HEK293T (cell line): ENCODE data around the gene TNFAIP2.

Source experiments
- CTCF ChIA-PET: fragments of 350-600 bp; formaldehyde crosslinking; extraction: SDS; loops from one replicate; lab custom pipeline; 2021; ENCODE audit warnings: antibody characterized with exemption, inconsistent platforms; lab: Yijun Ruan, JAX
- POLR2A ChIA-PET: fragments of 350-600 bp; formaldehyde crosslinking; extraction: SDS; loops from one replicate; lab custom pipeline; 2020; ENCODE audit warnings: antibody characterized with exemption, inconsistent platforms; lab: Yijun Ruan, JAX
- DNase-seq: peaks from one replicate; pipeline ENCODE4 v3.0.0; 2012; ENCODE audit warnings: mixed read lengths; ENCODE audit errors: extremely low spot score
- ARNT ChIP-seq: fragments of 450-650 bp; IDR thresholded peaks from 2 replicates; pipeline ENCODE4 v1.6.1; 2017; ENCODE audit warnings: mild to moderate bottlenecking
- BHLHE40 ChIP-seq: fragments of 450-650 bp; IDR thresholded peaks from 2 replicates; pipeline ENCODE4 v1.6.1; 2016; ENCODE audit warnings: mild to moderate bottlenecking, moderate library complexity, borderline replicate concordance
- CTBP1 ChIP-seq: fragments of 450-650 bp; IDR thresholded peaks from 2 replicates; pipeline ENCODE4 v1.6.1; 2016; ENCODE audit warnings: borderline replicate concordance
- ELF4 ChIP-seq: fragments of 450-650 bp; IDR thresholded peaks from 2 replicates; pipeline ENCODE4 v1.6.1; 2017; ENCODE audit warnings: antibody characterized with exemption
- FOXA1 ChIP-seq: fragments of 450-650 bp; IDR thresholded peaks from 2 replicates; pipeline ENCODE4 v1.6.1; 2016; ENCODE audit warnings: mild to moderate bottlenecking
- FOXK2 ChIP-seq: fragments of 450-650 bp; IDR thresholded peaks from 2 replicates; pipeline ENCODE4 v1.6.1; 2016; ENCODE audit warnings: mild to moderate bottlenecking
- FOXM1 ChIP-seq: fragments of 450-650 bp; IDR thresholded peaks from 2 replicates; pipeline ENCODE4 v1.6.1; 2017; ENCODE audit warnings: mild to moderate bottlenecking, borderline replicate concordance
- HDGF ChIP-seq: fragments of 450-650 bp; IDR thresholded peaks from 2 replicates; pipeline ENCODE4 v1.6.1; 2017; ENCODE audit warnings: antibody characterized with exemption, borderline replicate concordance
- L3MBTL2 ChIP-seq: fragments of 450-650 bp; conservative IDR thresholded peaks from 2 replicates; pipeline ENCODE4 v1.6.1; 2016; ENCODE audit warnings: mild to moderate bottlenecking
- LEF1 ChIP-seq: fragments of 450-650 bp; IDR thresholded peaks from 2 replicates; pipeline ENCODE4 v1.6.1; 2017; ENCODE audit warnings: mild to moderate bottlenecking, borderline replicate concordance
- NFRKB ChIP-seq: fragments of 450-650 bp; IDR thresholded peaks from 2 replicates; pipeline ENCODE4 v1.6.1; 2016; ENCODE audit warnings: mild to moderate bottlenecking, moderate library complexity
- SP1 ChIP-seq: fragments of 450-650 bp; IDR thresholded peaks from 2 replicates; pipeline ENCODE4 v1.6.1; 2017
- SUZ12 ChIP-seq: fragments of 450-650 bp; IDR thresholded peaks from 2 replicates; pipeline ENCODE4 v1.6.1; 2016; ENCODE audit warnings: mild to moderate bottlenecking
- TARDBP ChIP-seq: fragments of 450-650 bp; IDR thresholded peaks from 2 replicates; pipeline ENCODE4 v1.6.1; 2016
- ZNF384 ChIP-seq: fragments of 450-650 bp; IDR thresholded peaks from 2 replicates; pipeline ENCODE4 v1.6.1; 2016
- TF ChIP-seq, protein P1 (sequence below): fragments of 450-650 bp; IDR thresholded peaks from 2 replicates; pipeline ENCODE4 v1.6.1; 2016

The TNFAIP2 gene

DNA sequence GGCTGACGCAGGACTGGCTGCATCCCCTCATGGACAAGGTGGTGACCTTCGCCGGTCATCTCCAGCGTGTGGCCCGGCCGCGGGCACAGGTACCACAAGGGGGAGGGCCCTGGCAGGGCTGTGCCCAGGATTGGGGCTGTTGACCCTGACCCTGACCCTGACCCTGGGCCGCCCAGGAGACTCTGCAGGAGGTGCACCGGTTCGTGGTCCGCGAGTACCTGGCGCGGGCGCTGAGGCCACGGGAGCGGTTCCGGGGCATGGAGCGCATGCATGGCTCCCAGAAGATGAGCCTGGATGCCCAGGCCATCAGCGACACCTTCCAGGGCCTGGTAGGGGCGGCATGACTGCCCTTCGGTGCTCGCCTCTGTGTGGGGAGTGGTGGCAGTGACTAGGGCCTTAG is 15.8 kb upstream of the TNFAIP2 start:
- TF ChIP-seq NFRKB (no peak), FOXM1 (no peak), L3MBTL2 (no peak), FOXK2 (no peak), LEF1 (no peak), HDGF (no peak)
- TF ChIP-seq, protein P1, sequence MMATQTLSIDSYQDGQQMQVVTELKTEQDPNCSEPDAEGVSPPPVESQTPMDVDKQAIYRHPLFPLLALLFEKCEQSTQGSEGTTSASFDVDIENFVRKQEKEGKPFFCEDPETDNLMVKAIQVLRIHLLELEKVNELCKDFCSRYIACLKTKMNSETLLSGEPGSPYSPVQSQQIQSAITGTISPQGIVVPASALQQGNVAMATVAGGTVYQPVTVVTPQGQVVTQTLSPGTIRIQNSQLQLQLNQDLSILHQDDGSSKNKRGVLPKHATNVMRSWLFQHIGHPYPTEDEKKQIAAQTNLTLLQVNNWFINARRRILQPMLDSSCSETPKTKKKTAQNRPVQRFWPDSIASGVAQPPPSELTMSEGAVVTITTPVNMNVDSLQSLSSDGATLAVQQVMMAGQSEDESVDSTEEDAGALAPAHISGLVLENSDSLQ: no peak
- ChIA-PET CTCF (interaction anchor here (1.0 to 4.3 kb wide), 3 partner anchors 11 to 184 kb away, joined by 4 to 36 read pairs (median 5); no protein-coding TSS in a partner anchor), POLR2A (no interaction called here)
- no peak for DNase-seq

DNA sequence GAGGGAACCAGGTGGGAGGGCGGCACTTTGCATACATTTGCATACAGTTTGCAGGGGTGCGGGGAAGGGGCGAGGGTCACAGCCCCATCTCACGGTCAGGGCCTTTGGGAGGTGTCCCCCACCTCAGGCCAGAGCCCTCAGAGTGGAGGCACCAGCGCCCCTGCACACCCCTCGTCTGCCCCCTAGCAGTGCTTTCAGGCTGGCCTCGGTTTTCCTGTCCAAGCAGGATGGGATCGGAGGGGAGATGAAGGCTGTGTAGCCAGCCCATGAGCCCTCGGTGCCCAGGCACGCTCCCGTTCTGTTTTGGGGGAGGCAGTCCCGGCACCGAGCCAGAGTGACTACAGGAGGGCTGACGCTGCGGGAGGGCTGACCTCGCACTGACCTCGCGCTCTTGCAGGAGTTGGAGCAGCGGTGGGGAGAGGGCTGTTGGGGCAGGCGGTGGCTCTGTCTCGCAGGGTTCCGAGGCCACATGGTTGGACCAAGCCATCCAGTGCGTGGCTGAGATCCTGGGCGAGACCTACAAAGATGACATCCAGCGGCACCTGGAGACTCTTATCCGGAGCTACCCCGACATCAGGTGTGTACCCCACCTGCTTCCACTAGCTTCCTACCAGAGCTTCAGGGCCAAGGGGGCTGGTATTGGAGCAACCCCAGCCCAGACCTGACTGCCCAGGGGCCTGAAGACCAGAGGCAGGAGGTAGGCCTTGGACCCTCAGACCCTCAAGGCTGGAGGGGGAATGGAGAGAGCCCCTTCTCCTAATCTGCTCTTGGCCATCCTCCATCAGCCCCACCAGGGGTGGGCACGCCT is 15.1 kb upstream of the TNFAIP2 start:
- no peak for DNase-seq
- ChIA-PET POLR2A (interaction anchor here (1.9 kb wide), 1 partner anchor 226 kb away, joined by 4 read pairs; the partner anchor contains the start of gene EIF5), CTCF (no interaction called here)
- TF ChIP-seq TARDBP (no peak), FOXA1 (no peak), SP1 (no peak), FOXM1 (no peak), HDGF (no peak), FOXK2 (no peak), ZNF384 (no peak), SUZ12 (no peak), ELF4 (no peak), CTBP1 (no peak), LEF1 (no peak), L3MBTL2 (no peak), ARNT (no peak), NFRKB (no peak), BHLHE40 (no peak)
- TF ChIP-seq, protein P1: no peak

DNA sequence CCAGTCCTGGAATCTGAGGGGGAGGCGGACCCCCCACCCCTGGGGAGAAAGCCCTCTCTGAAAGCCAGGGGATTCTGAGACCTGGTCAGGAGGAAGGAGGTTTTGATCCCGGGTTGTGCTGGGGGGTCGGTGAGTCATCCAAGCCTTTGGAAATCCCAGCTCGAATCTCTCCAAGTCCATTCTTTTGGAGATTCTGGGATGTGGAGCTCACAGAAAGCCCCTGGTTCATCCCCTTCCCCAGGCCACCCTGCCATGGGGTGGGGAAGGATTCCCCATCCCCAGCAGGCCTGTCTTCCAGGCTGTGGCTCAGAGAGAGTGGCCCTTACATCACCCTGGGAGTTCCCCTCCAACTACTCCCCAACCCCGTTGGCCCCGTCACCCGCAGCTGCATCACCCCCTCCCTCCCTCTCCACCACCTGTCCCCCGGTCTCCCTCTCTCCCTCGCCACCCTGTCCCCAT is 14.5 kb upstream of the TNFAIP2 start:
- POLR2A ChIA-PET: interaction anchor here (1.9 kb wide), 1 partner anchor 225 kb away, joined by 4 read pairs; the partner anchor contains the start of gene EIF5
- CTCF ChIA-PET: no interaction called here
- TF ChIP-seq ELF4 (no peak), FOXM1 (no peak), LEF1 (no peak), BHLHE40 (no peak), ZNF384 (no peak), NFRKB (no peak), TARDBP (no peak), FOXA1 (no peak), HDGF (no peak), SUZ12 (no peak), ARNT (no peak), SP1 (no peak), FOXK2 (no peak), CTBP1 (no peak), L3MBTL2 (no peak)
- no peak for DNase-seq

- POLR2A ChIA-PET: interaction anchor here (1.9 kb wide), 1 partner anchor 224 kb away, joined by 4 read pairs; the partner anchor contains the start of gene EIF5
- CTCF ChIA-PET: interaction anchor here (1.3 kb wide), 1 partner anchor 182 kb away, joined by 3 read pairs; no protein-coding TSS in a partner anchor
- no peak for DNase-seq
- TF ChIP-seq NFRKB (no peak), FOXK2 (no peak), L3MBTL2 (no peak), SP1 (no peak), LEF1 (no peak), FOXA1 (no peak), HDGF (no peak), SUZ12 (no peak), TARDBP (no peak), BHLHE40 (no peak), FOXM1 (no peak), CTBP1 (no peak), ELF4 (no peak), ARNT (no peak), ZNF384 (no peak)
- TF ChIP-seq, protein P1: no peak
Observed at GRCh38 chr14:103109535-103110441, 13.5 kb upstream of the TNFAIP2 start.
